Caco-2 (cell line): ENCODE data around the gene ATP5ME. TPM values are rescaled to one million over a fixed set of nuclear protein-coding genes. Genes with fewer than 3 reads are reported as not detected.
A peak's percentile ranks its signal among the peaks of the same experiment; 100 is the strongest.

Experiments
- BruUV-seq: library from RNA; stranded (reverse); fragments of 400-500 nt; replicated peaks from 2 replicates; lab custom pipeline; 2021; lab: Mats Ljungman, UMichigan
- CTCF ChIA-PET: fragments of 300-600 bp; sonication (Branson Sonifier 250); formaldehyde crosslinking; loops from one replicate; lab custom pipeline; 2022; ENCODE audit warnings: antibody characterized with exemption; lab: Charles Lee
- POLR2A ChIA-PET: fragments of 300-600 bp; sonication (Branson Sonifier 250); formaldehyde crosslinking; loops from one replicate; lab custom pipeline; 2022; ENCODE audit warnings: antibody characterized with exemption; lab: Charles Lee
- DNase-seq, 2 experiments: peaks; one replicate each; pipeline versions ENCODE4 v3.0.0 to v3.0.0-alpha.2; 2020 to 2022
- H3K27me3 ChIP-seq: replicated peaks from 2 replicates; pipeline ENCODE4 v1.6.0; 2011; ENCODE audit warnings: low read length; ENCODE audit not compliant: control insufficient read depth, insufficient read depth
- H3K36me3 ChIP-seq: 2 replicates; pipeline ENCODE4 v1.5.1; 2011; ENCODE audit warnings: low read length; ENCODE audit not compliant: control insufficient read depth, insufficient read depth
- H3K4me1 ChIP-seq: fragments of 250-450 bp; sonication (Bioruptor Pico); 2 replicates; pipeline ENCODE4 v1.5.1; 2020; ENCODE audit warnings: mild to moderate bottlenecking
- H3K4me3 ChIP-seq: 2 replicates; pipeline ENCODE4 v1.5.1; 2011; ENCODE audit warnings: low read depth, mild to moderate bottlenecking, control low read depth, low read length
- H3K9me3 ChIP-seq: fragments of 250-450 bp; sonication (Bioruptor Pico); 2 replicates; pipeline ENCODE4 v1.5.1; 2020; ENCODE audit warnings: mild to moderate bottlenecking, moderate library complexity
- H3K27ac Mint-ChIP-seq: one replicate; pipeline ENCODE4 v1.8.0; 2022; ENCODE audit warnings: mixed read lengths; ENCODE audit not compliant: unreplicated experiment
- H3K27me3 Mint-ChIP-seq: one replicate; pipeline ENCODE4 v1.8.0; 2022; ENCODE audit warnings: mixed read lengths; ENCODE audit not compliant: insufficient read depth, unreplicated experiment
- H3K36me3 Mint-ChIP-seq: one replicate; pipeline ENCODE4 v1.8.0; 2022; ENCODE audit warnings: mild to moderate bottlenecking, mixed read lengths; ENCODE audit not compliant: insufficient read depth, unreplicated experiment
- H3K4me1 Mint-ChIP-seq: one replicate; pipeline ENCODE4 v1.8.0; 2022; ENCODE audit warnings: low read depth, mixed read lengths; ENCODE audit not compliant: unreplicated experiment
- H3K4me3 Mint-ChIP-seq: one replicate; pipeline ENCODE4 v1.8.0; 2022; ENCODE audit warnings: mild to moderate bottlenecking, moderate library complexity, mixed read lengths; ENCODE audit not compliant: unreplicated experiment
- H3K9me3 Mint-ChIP-seq: one replicate; pipeline ENCODE4 v1.8.0; 2022; ENCODE audit warnings: mixed read lengths; ENCODE audit not compliant: unreplicated experiment
- intact Hi-C: fragments of 100-400 bp; cut with micrococcal nuclease; formaldehyde crosslinking; loops from one replicate; pipeline ENCODE4 v1.10.0; 2022; ENCODE audit not compliant: unreplicated experiment
- total RNA-seq: library from RNA; stranded (reverse); gene quantifications from 2 replicates; pipeline ENCODE4 v1.2.3, GENCODE V29; 2022
- TF ChIP-seq, protein P1 (sequence below), 2 experiments: fragments of 200-600 bp in 1 of 2; IDR thresholded peaks; 1 replicate in 1 of 2; 2 replicates in 1 of 2; pipeline versions ENCODE4 v1.5.1 to v1.8.0; 2011 to 2022; ENCODE audit warnings: antibody characterized with exemption in 1 of 2, control low read depth in 1 of 2, inconsistent platforms in 1 of 2, low read depth in 1 of 2, low read length in 1 of 2, mild to moderate bottlenecking in 1 of 2, moderate library complexity in 1 of 2; ENCODE audit not compliant: insufficient read depth in 1 of 2, severe bottlenecking in 1 of 2, unreplicated experiment in 1 of 2

The ATP5ME gene
- total RNA-seq, 1 experiment from 2014 or later: 244 TPM

- CTCF ChIA-PET: no interaction called here
- no peaks in the 10 kb centered on the region for H3K27me3 ChIP-seq
- TF ChIP-seq, protein P1, sequence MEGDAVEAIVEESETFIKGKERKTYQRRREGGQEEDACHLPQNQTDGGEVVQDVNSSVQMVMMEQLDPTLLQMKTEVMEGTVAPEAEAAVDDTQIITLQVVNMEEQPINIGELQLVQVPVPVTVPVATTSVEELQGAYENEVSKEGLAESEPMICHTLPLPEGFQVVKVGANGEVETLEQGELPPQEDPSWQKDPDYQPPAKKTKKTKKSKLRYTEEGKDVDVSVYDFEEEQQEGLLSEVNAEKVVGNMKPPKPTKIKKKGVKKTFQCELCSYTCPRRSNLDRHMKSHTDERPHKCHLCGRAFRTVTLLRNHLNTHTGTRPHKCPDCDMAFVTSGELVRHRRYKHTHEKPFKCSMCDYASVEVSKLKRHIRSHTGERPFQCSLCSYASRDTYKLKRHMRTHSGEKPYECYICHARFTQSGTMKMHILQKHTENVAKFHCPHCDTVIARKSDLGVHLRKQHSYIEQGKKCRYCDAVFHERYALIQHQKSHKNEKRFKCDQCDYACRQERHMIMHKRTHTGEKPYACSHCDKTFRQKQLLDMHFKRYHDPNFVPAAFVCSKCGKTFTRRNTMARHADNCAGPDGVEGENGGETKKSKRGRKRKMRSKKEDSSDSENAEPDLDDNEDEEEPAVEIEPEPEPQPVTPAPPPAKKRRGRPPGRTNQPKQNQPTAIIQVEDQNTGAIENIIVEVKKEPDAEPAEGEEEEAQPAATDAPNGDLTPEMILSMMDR (IDR thresholded peaks at IDR 0.05; ENCODE audit: insufficient read depth in 1 of 2, low read depth in 1 of 2, low read length in 1 of 2, severe bottlenecking in 1 of 2, unreplicated experiment in 1 of 2): no peak
- no peak overlapping the region for H3K4me3 ChIP-seq
- H3K9me3 Mint-ChIP-seq: peaks cover 3% of the 10 kb centered on the region
- no peaks in the 10 kb centered on the region for H3K4me1 Mint-ChIP-seq
- POLR2A ChIA-PET: no interaction called here
- intact Hi-C loops: no loop called here
- peaks cover 5% of the 10 kb centered on the region for H3K36me3 Mint-ChIP-seq
- DNase-seq: no peak
- no peak overlapping the region for H3K4me3 Mint-ChIP-seq
- H3K4me1 ChIP-seq: no peaks in the 10 kb centered on the region
- H3K36me3 ChIP-seq: no peaks in the 10 kb centered on the region
- no peaks in the 10 kb centered on the region for H3K27me3 Mint-ChIP-seq
- H3K27ac Mint-ChIP-seq: no peak overlapping the region
- no peaks in the 10 kb centered on the region for H3K9me3 ChIP-seq
- no TSS peak for BruUV-seq
Observed at GRCh38 chr4:625631-626161, 48.4 kb downstream of the ATP5ME start.

- H3K4me1 ChIP-seq: no peaks in the 10 kb centered on the region
- intact Hi-C loops: no loop called here
- H3K36me3 Mint-ChIP-seq: peaks cover 5% of the 10 kb centered on the region
- TF ChIP-seq, protein P1 (IDR thresholded peaks at IDR 0.05; ENCODE audit: insufficient read depth in 1 of 2, low read depth in 1 of 2, low read length in 1 of 2, severe bottlenecking in 1 of 2, unreplicated experiment in 1 of 2): no peak
- no peaks in the 10 kb centered on the region for H3K9me3 Mint-ChIP-seq
- H3K36me3 ChIP-seq: no peaks in the 10 kb centered on the region
- POLR2A ChIA-PET: no interaction called here
- BruUV-seq: no TSS peak
- H3K27me3 ChIP-seq: no peaks in the 10 kb centered on the region
- no peaks in the 10 kb centered on the region for H3K9me3 ChIP-seq
- H3K4me1 Mint-ChIP-seq: no peaks in the 10 kb centered on the region
- no peaks in the 10 kb centered on the region for H3K27me3 Mint-ChIP-seq
- H3K27ac Mint-ChIP-seq: no peak within 1 kb of the TSS
- CTCF ChIA-PET: no interaction called here
- no peak within 1 kb of the TSS for H3K4me3 Mint-ChIP-seq
- H3K4me3 ChIP-seq: no peak within 1 kb of the TSS
- DNase-seq: peak in 1 of 2 experiments; percentile 26
Observed at GRCh38 chr4:624705-625590, 49.1 kb downstream of the ATP5ME start, which contains the start of gene PDE6B. PDE6B (plus strand) TSS chr4:625573; CDS start chr4:625627, 54 bp downstream.

DNA sequence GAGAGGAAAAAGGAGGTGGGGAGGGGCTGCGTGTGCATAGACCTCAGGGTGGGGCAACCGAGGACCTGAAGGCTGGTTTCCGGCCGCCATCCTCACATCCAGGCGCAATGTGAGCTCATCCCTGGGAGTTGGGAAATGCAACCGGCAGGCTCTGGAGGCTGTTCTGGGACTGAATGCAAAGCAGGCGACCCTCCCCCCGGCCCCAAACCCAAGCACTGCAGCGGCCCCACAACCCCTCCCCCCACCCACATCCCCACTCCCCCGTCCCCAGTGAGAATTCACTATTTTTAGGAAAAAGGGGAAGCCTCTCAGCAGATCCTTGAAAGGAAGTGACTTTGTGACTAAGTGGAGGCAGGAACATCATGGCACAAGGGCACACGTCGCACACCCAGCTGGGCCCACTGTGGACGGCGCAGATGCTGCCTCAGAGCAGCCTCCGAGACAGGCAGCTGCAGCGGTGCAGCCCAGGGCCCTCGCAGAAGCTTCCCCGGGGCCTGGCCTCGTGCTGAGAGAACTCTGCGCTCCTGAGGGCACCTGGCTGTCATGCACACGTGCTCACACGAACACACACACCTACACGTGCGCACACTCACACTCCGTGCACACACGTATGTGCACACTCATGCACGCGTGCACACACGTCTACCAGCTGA lies 50.0 kb downstream of the ATP5ME start:
- no peaks in the 10 kb centered on the region for H3K9me3 Mint-ChIP-seq
- Histone ChIP-seq H3K9me3 (no peaks in the 10 kb centered on the region), H3K4me3 (no peak overlapping the region), H3K4me1 (no peaks in the 10 kb centered on the region), H3K36me3 (no peaks in the 10 kb centered on the region), H3K27me3 (no peaks in the 10 kb centered on the region)
- no peaks in the 10 kb centered on the region for H3K27me3 Mint-ChIP-seq
- peaks cover 5% of the 10 kb centered on the region for H3K36me3 Mint-ChIP-seq
- no TSS peak for BruUV-seq
- intact Hi-C loops: no loop called here
- no peak overlapping the region for H3K4me3 Mint-ChIP-seq
- TF ChIP-seq, protein P1 (IDR thresholded peaks at IDR 0.05; ENCODE audit: insufficient read depth in 1 of 2, low read depth in 1 of 2, low read length in 1 of 2, severe bottlenecking in 1 of 2, unreplicated experiment in 1 of 2): no peak
- peak in 1 of 2 experiments; percentile 8 for DNase-seq
- H3K27ac Mint-ChIP-seq: no peak overlapping the region
- CTCF ChIA-PET: no interaction called here
- no peaks in the 10 kb centered on the region for H3K4me1 Mint-ChIP-seq
- POLR2A ChIA-PET: no interaction called here
